SH-SY5Y (cell line): ENCODE measurements around the gene KL.

Experiments
- GATA2 ChIP-seq: IDR thresholded peaks from 2 replicates; pipeline ENCODE4 v1.6.1; 2011; ENCODE audit warnings: mild to moderate bottlenecking, low read depth, low read length
- GATA3 ChIP-seq: IDR thresholded peaks from 2 replicates; pipeline ENCODE4 v1.6.1; 2011; ENCODE audit warnings: low read depth, mild to moderate bottlenecking, low read length, moderate library complexity

The KL gene

GRCh38 chr13:33112766-33113165 lies 96.5 kb downstream of the KL start:
- no peak for TF ChIP-seq GATA3

GRCh38 chr13:33114146-33114545 lies 97.9 kb downstream of the KL start:
- no peak for TF ChIP-seq GATA2
- TF ChIP-seq GATA3: no peak

GRCh38 chr13:33115274-33115673 lies 99.1 kb downstream of the KL start:
- TF ChIP-seq GATA3: no peak
